Esophagus squamous epithelium (tissue), 5 donors: ENCODE results near the gene PEAK1. TPM values are rescaled to one million over a fixed set of nuclear protein-coding genes. Genes with fewer than 3 reads are reported as not detected.

Experiments
- DNase-seq: peaks from one replicate; lab custom pipeline; 2025; lab: John Stamatoyannopoulos, UW
- H3K27ac ChIP-seq, 4 donors: fragments of 200-600 bp; sonication (generic); one replicate each; pipeline ENCODE4 v1.5.1; 2016 to 2019; ENCODE audit warnings: mild to moderate bottlenecking in 1 of 4
- H3K27me3 ChIP-seq, 4 donors: fragments of 200-600 bp; sonication (generic); 1 replicate in 3 of 4; 2 replicates in 1 of 4; pipeline versions ENCODE4 v1.5.1 to v1.6.0; 2017 to 2021; ENCODE audit warnings: antibody characterized with exemption in 1 of 4
- H3K36me3 ChIP-seq, 3 donors: fragments of 200-600 bp; sonication (generic); one replicate each; pipeline ENCODE4 v1.5.1; 2016 to 2019
- H3K4me1 ChIP-seq, 3 donors: fragments of 200-600 bp; sonication (generic); one replicate each; pipeline ENCODE4 v1.5.1; 2017 to 2019
- H3K4me3 ChIP-seq, 4 donors: fragments of 200-600 bp; sonication (generic); 1 replicate in 3 of 4; 2 replicates in 1 of 4; pipeline ENCODE4 v1.5.1; 2016 to 2019; ENCODE audit warnings: mild to moderate bottlenecking in 2 of 4, moderate library complexity in 1 of 4
- H3K9me3 ChIP-seq, 3 donors: fragments of 200-600 bp; sonication (generic); one replicate each; pipeline ENCODE4 v1.5.1; 2016 to 2019
- POLR2A ChIP-seq, 4 donors: fragments of 450-650 bp; IDR thresholded peaks; one replicate each; pipeline ENCODE4 v1.6.1; 2017; ENCODE audit warnings: antibody characterized with exemption in 4 of 4, mild to moderate bottlenecking in 4 of 4, moderate library complexity in 3 of 4
- WGBS, 2 donors: methylation state at CpG; one replicate each; pipeline ENCODE4 v1.1.5; 2018; 5-methylcytosine and 5-hydroxymethylcytosine counted together
- intact Hi-C: fragments of 100-400 bp; cut with DNase I; formaldehyde crosslinking; loops from one replicate; pipeline ENCODE4 v1.15.0; 2022
- total RNA-seq, 4 donors: library from RNA; depleted of rRNA; stranded (reverse); fragments of >200 nt; gene quantifications; one replicate each; pipeline ENCODE4 v1.1.0, GENCODE V29; 2016
- TF ChIP-seq, protein P1 (sequence below), 6 experiments: fragments of 450-650 bp in 4 of 6; fragments of 200-600 bp in 2 of 6; sonication (generic) in 2 of 6; IDR thresholded peaks; one replicate each; pipeline ENCODE4 v1.5.1; 2016 to 2019; ENCODE audit warnings: antibody characterized with exemption in 6 of 6, mild to moderate bottlenecking in 4 of 6, moderate library complexity in 4 of 6
- donor health status: DM: yes; HTN: yes; CAD: no.

PEAK1 gene
- total RNA-seq, 4 donors from 2014 or later, result 8.6 to 47.3 (median 14.0) TPM

DNA sequence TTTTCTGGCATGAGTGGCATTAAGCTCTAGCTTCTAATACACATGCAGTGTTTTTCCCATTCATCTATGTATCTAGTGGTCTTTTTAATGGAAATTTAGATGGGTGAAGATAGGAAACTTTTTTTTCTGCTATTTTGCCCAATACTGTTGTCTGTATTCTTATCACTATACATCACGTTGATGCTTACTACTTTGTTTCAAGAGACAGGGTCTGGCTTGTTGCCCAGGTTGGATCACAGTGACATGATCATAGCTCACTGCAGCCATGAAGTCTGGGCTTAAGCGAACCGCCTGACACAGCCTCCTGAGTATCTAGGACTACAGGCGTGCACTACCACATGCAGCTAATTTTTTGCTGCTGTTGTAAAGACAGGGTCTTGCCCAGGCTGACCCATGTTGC, 84.6 kb downstream of the PEAK1 start:
- Histone ChIP-seq H3K36me3 (no peaks in the 10 kb centered on the region), H3K4me3 (no peak overlapping the region), H3K27me3 (no peaks in the 10 kb centered on the region), H3K4me1 (peaks cover 0 to 13% (median 0%) of the 10 kb centered on the region in 3 donors), H3K27ac (no peak overlapping the region), H3K9me3 (no peaks in the 10 kb centered on the region)
- 65 to 67% methylated on average over 4 of the region's 4 CpGs for WGBS, 2 donors
- intact Hi-C loops, result no loop called here
- DNase-seq, result no peak
- no peak for TF ChIP-seq POLR2A (IDR thresholded peaks at IDR 0.05)
- TF ChIP-seq, protein P1, sequence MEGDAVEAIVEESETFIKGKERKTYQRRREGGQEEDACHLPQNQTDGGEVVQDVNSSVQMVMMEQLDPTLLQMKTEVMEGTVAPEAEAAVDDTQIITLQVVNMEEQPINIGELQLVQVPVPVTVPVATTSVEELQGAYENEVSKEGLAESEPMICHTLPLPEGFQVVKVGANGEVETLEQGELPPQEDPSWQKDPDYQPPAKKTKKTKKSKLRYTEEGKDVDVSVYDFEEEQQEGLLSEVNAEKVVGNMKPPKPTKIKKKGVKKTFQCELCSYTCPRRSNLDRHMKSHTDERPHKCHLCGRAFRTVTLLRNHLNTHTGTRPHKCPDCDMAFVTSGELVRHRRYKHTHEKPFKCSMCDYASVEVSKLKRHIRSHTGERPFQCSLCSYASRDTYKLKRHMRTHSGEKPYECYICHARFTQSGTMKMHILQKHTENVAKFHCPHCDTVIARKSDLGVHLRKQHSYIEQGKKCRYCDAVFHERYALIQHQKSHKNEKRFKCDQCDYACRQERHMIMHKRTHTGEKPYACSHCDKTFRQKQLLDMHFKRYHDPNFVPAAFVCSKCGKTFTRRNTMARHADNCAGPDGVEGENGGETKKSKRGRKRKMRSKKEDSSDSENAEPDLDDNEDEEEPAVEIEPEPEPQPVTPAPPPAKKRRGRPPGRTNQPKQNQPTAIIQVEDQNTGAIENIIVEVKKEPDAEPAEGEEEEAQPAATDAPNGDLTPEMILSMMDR (IDR thresholded peaks at IDR 0.05), result no peak

DNA sequence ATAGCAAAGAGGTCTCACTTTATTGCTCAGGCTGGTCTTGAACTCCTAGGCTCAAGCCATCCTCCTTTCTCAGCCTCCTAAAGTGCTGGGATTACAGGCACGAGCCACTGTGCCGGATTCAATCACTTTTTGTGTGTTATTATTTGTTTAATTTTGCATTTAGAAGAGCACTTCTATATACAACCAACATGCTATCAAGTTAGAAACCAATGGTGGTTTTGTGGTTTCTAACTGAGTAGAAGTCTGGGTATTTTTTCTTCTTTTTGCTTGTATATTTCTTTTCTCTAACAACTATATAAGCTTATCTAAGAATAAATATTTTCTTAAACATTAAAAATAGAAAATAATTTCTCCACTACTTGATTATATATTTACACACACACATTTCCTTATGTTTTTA, 86.7 kb downstream of the PEAK1 start:
- Histone ChIP-seq H3K4me1 (peaks cover 0 to 17% (median 0%) of the 10 kb centered on the region in 3 donors), H3K27me3 (no peaks in the 10 kb centered on the region), H3K4me3 (no peak overlapping the region), H3K36me3 (no peaks in the 10 kb centered on the region), H3K27ac (no peak overlapping the region), H3K9me3 (no peaks in the 10 kb centered on the region)
- TF ChIP-seq, protein P1 (IDR thresholded peaks at IDR 0.05), result no peak
- TF ChIP-seq POLR2A (IDR thresholded peaks at IDR 0.05), result no peak
- DNase-seq, result no peak
- WGBS, 2 donors, result 85 to 91% methylated on average over 2 of the region's 2 CpGs
- intact Hi-C loops, result no loop called here

DNA sequence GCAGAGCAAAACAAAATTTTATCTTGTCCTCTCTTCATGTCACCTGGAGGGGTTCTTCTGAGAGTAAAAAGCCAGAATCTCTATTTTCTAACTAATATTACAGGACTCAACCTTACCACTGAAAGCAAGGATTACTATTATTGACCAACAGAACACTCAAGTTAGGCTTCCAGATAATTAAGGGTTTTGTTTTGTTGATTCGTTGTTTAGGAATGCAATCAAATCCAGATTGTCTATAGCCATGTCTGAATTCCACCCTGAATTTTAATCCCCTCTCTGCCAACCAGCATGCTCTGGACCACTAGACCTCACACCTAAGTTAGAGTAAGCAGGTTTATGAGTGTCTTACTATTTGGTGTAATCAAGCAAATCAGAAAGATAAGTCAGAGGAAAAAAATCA, 90.7 kb downstream of the PEAK1 start:
- no peak for DNase-seq
- 67 to 75% methylated on average over 1 of the region's 1 CpG for WGBS, 2 donors
- Histone ChIP-seq H3K27me3 (no peaks in the 10 kb centered on the region), H3K27ac (no peak overlapping the region), H3K4me1 (peaks cover 0 to 12% (median 0%) of the 10 kb centered on the region in 3 donors), H3K36me3 (no peaks in the 10 kb centered on the region), H3K4me3 (no peak overlapping the region), H3K9me3 (no peaks in the 10 kb centered on the region)
- TF ChIP-seq, protein P1 (IDR thresholded peaks at IDR 0.05), result no peak
- no peak for TF ChIP-seq POLR2A (IDR thresholded peaks at IDR 0.05)
- intact Hi-C loops, result no loop called here

DNA sequence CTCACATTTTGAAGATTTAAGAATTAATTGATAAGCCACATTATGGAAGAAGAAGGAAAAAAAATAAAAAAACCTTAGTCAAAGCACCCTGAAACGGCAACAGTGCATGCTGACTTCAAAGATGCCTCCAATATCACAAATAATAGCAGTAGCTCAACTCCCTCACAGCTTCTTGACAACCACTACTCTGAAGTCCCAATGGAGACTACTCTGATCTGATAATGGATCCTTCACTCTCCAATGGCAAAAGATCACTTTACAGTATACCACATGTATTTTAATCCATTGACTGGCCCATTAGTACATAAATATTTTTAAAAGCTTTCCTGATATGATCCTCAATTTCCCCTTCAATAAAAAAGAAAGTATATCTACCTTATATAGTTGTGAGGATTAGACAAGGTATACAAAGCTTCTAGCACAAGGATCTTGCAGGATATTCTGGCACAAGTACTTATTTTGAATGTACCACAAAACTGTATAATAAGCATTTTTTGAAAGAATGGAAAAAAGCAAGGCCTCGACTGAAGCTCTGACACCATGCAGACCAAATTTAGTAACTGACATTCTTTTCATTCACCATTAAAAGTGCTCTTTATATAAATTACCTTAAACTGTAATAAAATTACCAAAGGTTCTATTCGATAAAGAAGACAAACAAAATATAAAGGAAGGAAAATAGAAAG, 91.9 kb downstream of the PEAK1 start:
- no peaks in the 10 kb centered on the region for H3K9me3 ChIP-seq
- H3K27me3 ChIP-seq, result no peaks in the 10 kb centered on the region
- no peak for TF ChIP-seq POLR2A (IDR thresholded peaks at IDR 0.05)
- TF ChIP-seq, protein P1 (IDR thresholded peaks at IDR 0.05), result no peak
- H3K4me3 ChIP-seq, result no peak overlapping the region
- H3K4me1 ChIP-seq, result peaks cover 0 to 12% (median 0%) of the 10 kb centered on the region in 3 donors
- intact Hi-C loops, result no loop called here
- no peak for DNase-seq
- H3K27ac ChIP-seq, result no peak overlapping the region
- no peaks in the 10 kb centered on the region for H3K36me3 ChIP-seq
- 78% methylated on average over 3 of the region's 3 CpGs for WGBS, 2 donors

DNA sequence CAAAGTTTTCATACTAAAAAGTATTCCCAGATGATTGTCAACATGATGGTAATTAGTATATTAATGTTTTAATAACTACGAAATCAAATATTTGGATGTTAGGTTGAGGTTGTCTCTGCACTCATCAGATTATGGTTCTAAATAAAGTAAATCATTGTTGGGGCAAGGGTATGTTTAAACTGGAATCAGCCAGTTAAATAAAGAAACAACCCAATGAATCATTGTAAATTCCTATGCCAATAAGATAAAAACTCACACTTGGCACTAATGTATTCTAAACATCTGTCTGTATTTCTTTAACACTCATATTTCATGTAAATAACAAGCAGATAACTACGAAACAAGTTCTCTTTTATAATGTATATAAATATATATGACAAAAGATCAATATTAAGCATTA, 92.7 kb downstream of the PEAK1 start:
- Histone ChIP-seq H3K27ac (no peak overlapping the region), H3K4me1 (peaks cover 0 to 12% (median 0%) of the 10 kb centered on the region in 3 donors), H3K9me3 (no peaks in the 10 kb centered on the region), H3K27me3 (no peaks in the 10 kb centered on the region), H3K4me3 (no peak overlapping the region), H3K36me3 (no peaks in the 10 kb centered on the region)
- intact Hi-C loops, result no loop called here
- TF ChIP-seq, protein P1 (IDR thresholded peaks at IDR 0.05), result no peak
- DNase-seq, result no peak
- 73 to 84% methylated on average over 2 of the region's 2 CpGs for WGBS, 2 donors
